ENCODE measurements around the gene PRDX3.

DNA sequence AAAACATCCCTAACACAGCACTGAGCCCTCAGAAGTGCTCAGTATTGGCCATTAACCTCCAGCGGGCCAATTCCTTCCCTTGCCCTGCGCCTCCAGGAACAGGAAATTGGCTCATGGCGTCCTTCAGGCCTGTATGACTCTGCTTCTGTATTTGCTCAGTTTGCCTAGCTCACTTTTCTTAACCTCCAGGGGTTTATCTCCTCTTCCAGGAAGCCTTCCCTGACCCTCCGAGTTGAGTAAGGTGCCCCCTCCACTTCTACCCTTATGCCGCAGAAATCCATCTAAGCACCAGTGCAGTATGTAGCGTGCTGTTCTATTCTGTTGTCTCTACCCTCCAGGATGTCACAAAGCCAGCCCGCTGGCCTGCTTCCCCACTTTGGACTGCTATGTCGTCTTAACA, 12.0 kb downstream of the PRDX3 start:
- TF ChIP-seq, protein P1, sequence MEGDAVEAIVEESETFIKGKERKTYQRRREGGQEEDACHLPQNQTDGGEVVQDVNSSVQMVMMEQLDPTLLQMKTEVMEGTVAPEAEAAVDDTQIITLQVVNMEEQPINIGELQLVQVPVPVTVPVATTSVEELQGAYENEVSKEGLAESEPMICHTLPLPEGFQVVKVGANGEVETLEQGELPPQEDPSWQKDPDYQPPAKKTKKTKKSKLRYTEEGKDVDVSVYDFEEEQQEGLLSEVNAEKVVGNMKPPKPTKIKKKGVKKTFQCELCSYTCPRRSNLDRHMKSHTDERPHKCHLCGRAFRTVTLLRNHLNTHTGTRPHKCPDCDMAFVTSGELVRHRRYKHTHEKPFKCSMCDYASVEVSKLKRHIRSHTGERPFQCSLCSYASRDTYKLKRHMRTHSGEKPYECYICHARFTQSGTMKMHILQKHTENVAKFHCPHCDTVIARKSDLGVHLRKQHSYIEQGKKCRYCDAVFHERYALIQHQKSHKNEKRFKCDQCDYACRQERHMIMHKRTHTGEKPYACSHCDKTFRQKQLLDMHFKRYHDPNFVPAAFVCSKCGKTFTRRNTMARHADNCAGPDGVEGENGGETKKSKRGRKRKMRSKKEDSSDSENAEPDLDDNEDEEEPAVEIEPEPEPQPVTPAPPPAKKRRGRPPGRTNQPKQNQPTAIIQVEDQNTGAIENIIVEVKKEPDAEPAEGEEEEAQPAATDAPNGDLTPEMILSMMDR (conservative IDR thresholded peaks at IDR 0.05; ENCODE audit: low read length) = no peak
- no peak for TF ChIP-seq EZH2phosphoT487 (IDR thresholded peaks at IDR 0.05; ENCODE audit: borderline replicate concordance, low read depth, low read length)
